Chondrocyte (in vitro differentiated cells): ENCODE results near the gene FSD1. TPM values are rescaled to one million over a fixed set of nuclear protein-coding genes. Genes with fewer than 3 reads are reported as not detected.
"Not testable (repeated sequence)": the region's sequence is repeated elsewhere in the genome, so short reads cannot be mapped to it uniquely, and the experiment has no call there.

Source experiments
- DNase-seq: peaks from one replicate; pipeline ENCODE4 v3.0.0; 2021; ENCODE audit warnings: mixed read lengths, low spot score
- H3K27ac Mint-ChIP-seq: one replicate; pipeline ENCODE4 v1.8.0; 2021; ENCODE audit warnings: mild to moderate bottlenecking, moderate library complexity, mixed read lengths; ENCODE audit not compliant: unreplicated experiment
- H3K27me3 Mint-ChIP-seq: 2 replicates; pipeline ENCODE4 v1.8.0; 2021; ENCODE audit warnings: low read depth, mixed read lengths
- H3K36me3 Mint-ChIP-seq: 2 replicates; pipeline ENCODE4 v1.8.0; 2021; ENCODE audit warnings: low read depth, mixed read lengths
- H3K4me1 Mint-ChIP-seq: 2 replicates; pipeline ENCODE4 v1.8.0; 2021; ENCODE audit warnings: low read depth, mild to moderate bottlenecking, mixed read lengths
- H3K4me3 Mint-ChIP-seq: one replicate; pipeline ENCODE4 v1.8.0; 2021; ENCODE audit warnings: mild to moderate bottlenecking, moderate library complexity, mixed read lengths; ENCODE audit not compliant: unreplicated experiment
- H3K9me3 Mint-ChIP-seq: 2 replicates; pipeline ENCODE4 v1.8.0; 2021; ENCODE audit warnings: low read depth, mixed read lengths
- CTCF ChIP-seq: fragments of 200-600 bp; sonication (generic); IDR thresholded peaks from 2 replicates; pipeline ENCODE4 v1.5.0; 2021; ENCODE audit warnings: antibody characterized with exemption, mild to moderate bottlenecking, moderate library complexity
- total RNA-seq: library from RNA; stranded (reverse); gene quantifications from 3 replicates; pipeline ENCODE4 v1.2.1, GENCODE V29; 2021

The FSD1 gene
- total RNA-seq, 1 donor from 2014 or later: 11.6 TPM

- Mint-ChIP-seq H3K27me3 (no peaks in the 10 kb centered on the region), H3K4me3 (peak overlapping the region; percentile 78), H3K9me3 (no peaks in the 10 kb centered on the region), H3K27ac (peak overlapping the region; percentile 24), H3K4me1 (peaks cover 18% of the 10 kb centered on the region), H3K36me3 (no peaks in the 10 kb centered on the region)
- peak; percentile 27 for TF ChIP-seq CTCF
- DNase-seq: no peak
Measured at GRCh38 chr19:4327877-4328242, 23.5 kb downstream of the FSD1 start.

GRCh38 chr19:4328243-4328990, 24.0 kb downstream of the FSD1 start:
- H3K27me3 Mint-ChIP-seq: no peaks in the 10 kb centered on the region
- peak overlapping the region; percentile 78 for H3K4me3 Mint-ChIP-seq
- peaks cover 18% of the 10 kb centered on the region for H3K4me1 Mint-ChIP-seq
- peak overlapping the region; percentile 17 for H3K27ac Mint-ChIP-seq
- TF ChIP-seq CTCF: no peak
- DNase-seq: peak; percentile 99
- no peaks in the 10 kb centered on the region for H3K9me3 Mint-ChIP-seq
- no peaks in the 10 kb centered on the region for H3K36me3 Mint-ChIP-seq

GRCh38 chr19:4328991-4329681, 24.7 kb downstream of the FSD1 start:
- not testable (repeated sequence) for H3K9me3 Mint-ChIP-seq, DNase-seq, H3K36me3 Mint-ChIP-seq, H3K27me3 Mint-ChIP-seq
- Mint-ChIP-seq H3K4me3 (peak overlapping the region; percentile 78), H3K27ac (peak overlapping the region; percentile 17), H3K4me1 (peaks cover 18% of the 10 kb centered on the region)

GRCh38 chr19:4329858-4330257, 25.5 kb downstream of the FSD1 start:
- Mint-ChIP-seq H3K4me3 (peak overlapping the region; percentile 4), H3K27ac (no peak overlapping the region), H3K36me3 (no peaks in the 10 kb centered on the region), H3K27me3 (no peaks in the 10 kb centered on the region), H3K9me3 (peaks cover under 1% of the 10 kb centered on the region), H3K4me1 (peaks cover 18% of the 10 kb centered on the region)
- no peak for DNase-seq
- TF ChIP-seq CTCF: no peak

- peaks cover 3% of the 10 kb centered on the region for H3K9me3 Mint-ChIP-seq
- no peak overlapping the region for H3K4me3 Mint-ChIP-seq
- peaks cover 7% of the 10 kb centered on the region for H3K4me1 Mint-ChIP-seq
- no peak for DNase-seq
- H3K27ac Mint-ChIP-seq: no peak overlapping the region
- H3K36me3 Mint-ChIP-seq: no peaks in the 10 kb centered on the region
- TF ChIP-seq CTCF: no peak
- H3K27me3 Mint-ChIP-seq: no peaks in the 10 kb centered on the region
Measured at GRCh38 chr19:4334929-4335570, 30.7 kb downstream of the FSD1 start.
